Skeletal muscle satellite cell (primary cell): Measurements from ENCODE around the gene ZNF341.
"Not testable (repeated sequence)": the region's sequence is repeated elsewhere in the genome, so short reads cannot be mapped to it uniquely, and the experiment has no call there.

Experiments
- H3K27me3 ChIP-seq: 2 replicates; pipeline ENCODE4 v1.7.0; 2013; ENCODE audit warnings: low read length; ENCODE audit not compliant: control insufficient read depth, insufficient read depth
- H3K36me3 ChIP-seq: 2 replicates; pipeline ENCODE4 v1.7.0; 2013; ENCODE audit warnings: mild to moderate bottlenecking, control low read depth, low read length; ENCODE audit not compliant: insufficient read depth
- H3K4me1 ChIP-seq: 2 replicates; pipeline ENCODE4 v1.7.0; 2013; ENCODE audit warnings: low read length; ENCODE audit not compliant: control insufficient read depth, insufficient read depth
- H3K4me2 ChIP-seq: 2 replicates; pipeline ENCODE4 v1.7.0; 2013; ENCODE audit warnings: mild to moderate bottlenecking, low read length
- H3K4me3 ChIP-seq: 2 replicates; pipeline ENCODE4 v1.7.0; 2013; ENCODE audit warnings: low read length
- H3K9ac ChIP-seq: 2 replicates; pipeline ENCODE4 v1.7.0; 2013; ENCODE audit warnings: mild to moderate bottlenecking, low read depth, low read length, moderate library complexity
- H3K9me3 ChIP-seq: replicated peaks from 2 replicates; pipeline ENCODE4 v1.7.0; 2013; ENCODE audit warnings: mild to moderate bottlenecking, control low read depth, low read length

ZNF341 gene

GRCh38 chr20:33693289-33693688 lies 38.5 kb upstream of the ZNF341 start:
- Histone ChIP-seq H3K4me1 (peaks cover 8% of the 10 kb centered on the region), H3K4me3 (no peak overlapping the region)

GRCh38 chr20:33693741-33694638 lies 37.8 kb upstream of the ZNF341 start:
- peaks cover 8% of the 10 kb centered on the region for H3K4me1 ChIP-seq
- H3K27me3 ChIP-seq = no peaks in the 10 kb centered on the region
- no peak overlapping the region for H3K4me3 ChIP-seq
- no peak overlapping the region for H3K9ac ChIP-seq
- no peak overlapping the region for H3K4me2 ChIP-seq
- H3K9me3 ChIP-seq = no peaks in the 10 kb centered on the region
- no peaks in the 10 kb centered on the region for H3K36me3 ChIP-seq

More at GRCh38 chr20:33693289-33693688, 38.5 kb upstream of the ZNF341 start:
- no peak overlapping the region for H3K9ac ChIP-seq
- no peak overlapping the region for H3K4me2 ChIP-seq
- H3K36me3 ChIP-seq = no peaks in the 10 kb centered on the region
- no peaks in the 10 kb centered on the region for H3K9me3 ChIP-seq
- no peaks in the 10 kb centered on the region for H3K27me3 ChIP-seq

GRCh38 chr20:33694639-33695012 lies 37.2 kb upstream of the ZNF341 start:
- Histone ChIP-seq H3K9me3 (no peaks in the 10 kb centered on the region), H3K4me3 (no peak overlapping the region), H3K4me1 (peaks cover 8% of the 10 kb centered on the region), H3K36me3 (no peaks in the 10 kb centered on the region), H3K9ac (no peak overlapping the region), H3K4me2 (no peak overlapping the region), H3K27me3 (no peaks in the 10 kb centered on the region)

GRCh38 chr20:33696448-33696847 lies 35.3 kb upstream of the ZNF341 start:
- no peak overlapping the region for H3K4me2 ChIP-seq
- H3K4me1 ChIP-seq = peaks cover 3% of the 10 kb centered on the region
- H3K27me3 ChIP-seq = no peaks in the 10 kb centered on the region
- no peaks in the 10 kb centered on the region for H3K36me3 ChIP-seq
- H3K9me3 ChIP-seq = no peaks in the 10 kb centered on the region
- H3K4me3 ChIP-seq = no peak overlapping the region
- H3K9ac ChIP-seq = no peak overlapping the region

GRCh38 chr20:33697129-33697528 lies 34.7 kb upstream of the ZNF341 start:
- no peaks in the 10 kb centered on the region for H3K36me3 ChIP-seq
- H3K4me3 ChIP-seq = no peak overlapping the region
- H3K9me3 ChIP-seq = no peaks in the 10 kb centered on the region
- H3K4me1 ChIP-seq = peaks cover 3% of the 10 kb centered on the region
- no peak overlapping the region for H3K9ac ChIP-seq
- no peaks in the 10 kb centered on the region for H3K27me3 ChIP-seq
- no peak overlapping the region for H3K4me2 ChIP-seq

DNA sequence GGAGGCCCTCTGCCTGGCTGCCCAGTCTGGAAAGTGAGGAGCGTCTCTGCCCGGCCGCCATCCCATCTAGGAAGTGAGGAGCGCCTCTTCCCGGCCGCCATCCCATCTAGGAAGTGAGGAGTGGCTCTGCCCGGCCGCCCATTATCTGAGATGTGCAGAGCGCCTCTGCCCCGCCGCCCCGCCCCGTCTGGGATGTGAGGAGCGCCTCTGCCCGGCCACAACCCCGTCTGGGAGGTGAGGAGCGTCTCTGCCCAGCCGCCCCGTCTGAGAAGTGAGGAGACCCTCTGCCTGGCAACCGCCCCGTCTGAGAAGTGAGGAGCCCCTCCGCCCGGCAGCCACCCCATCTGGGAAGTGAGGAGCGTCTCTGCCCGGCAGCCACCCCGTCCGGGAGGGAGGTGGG lies 32.8 kb upstream of the ZNF341 start:
- H3K9me3 ChIP-seq, H3K36me3 ChIP-seq, H3K4me2 ChIP-seq, H3K9ac ChIP-seq, H3K4me3 ChIP-seq, H3K27me3 ChIP-seq, H3K4me1 ChIP-seq: not testable (repeated sequence)

- H3K9ac ChIP-seq = not testable (repeated sequence)
Observed at GRCh38 chr20:33700696-33701441, 30.9 kb upstream of the ZNF341 start.

DNA sequence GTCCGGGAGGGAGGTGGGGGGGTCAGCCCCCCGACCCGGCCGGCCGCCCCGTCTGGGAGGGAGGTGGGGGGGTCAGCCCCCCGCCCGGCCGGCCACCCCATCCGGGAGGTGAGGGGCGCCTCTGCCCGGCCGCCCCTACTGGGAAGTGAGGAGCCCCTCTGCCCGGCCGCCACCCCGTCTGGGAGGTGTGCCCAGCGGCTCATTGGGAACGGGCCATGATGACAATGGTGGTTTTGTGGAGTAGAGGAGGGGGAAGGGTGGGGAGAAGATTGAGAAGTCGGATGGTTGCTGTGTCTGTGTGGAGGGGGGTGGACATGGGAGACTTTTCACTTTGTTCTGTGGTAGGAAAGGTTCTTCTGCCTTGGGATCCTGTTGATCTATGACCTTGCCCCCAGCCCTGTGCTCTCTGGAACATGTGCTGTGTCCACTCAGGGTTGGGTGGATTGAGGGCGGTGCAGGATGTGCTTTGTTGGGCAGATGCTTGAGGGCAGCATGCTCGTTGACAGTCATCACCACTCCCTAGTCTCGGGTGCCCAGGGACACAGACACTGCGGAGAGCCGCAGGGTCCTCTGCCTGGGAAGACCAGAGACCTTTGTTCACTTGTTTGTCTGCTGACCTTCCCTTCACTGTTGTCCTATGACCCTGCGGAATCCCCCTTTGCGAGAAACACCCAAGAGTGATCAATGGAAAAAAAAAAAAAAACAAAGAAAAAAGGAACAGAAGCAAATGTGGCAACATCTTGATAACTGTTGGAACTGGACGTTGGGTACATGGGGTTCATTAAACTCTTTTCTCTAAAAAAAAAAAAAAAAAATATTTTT lies 30.0 kb upstream of the ZNF341 start:
- Histone ChIP-seq H3K4me1 (peaks cover 3% of the 10 kb centered on the region), H3K4me2 (no peak overlapping the region), H3K9ac (no peak overlapping the region), H3K27me3 (no peaks in the 10 kb centered on the region), H3K36me3 (no peaks in the 10 kb centered on the region), H3K9me3 (no peaks in the 10 kb centered on the region), H3K4me3 (no peak overlapping the region)

More at GRCh38 chr20:33700696-33701441, 30.9 kb upstream of the ZNF341 start:
- H3K4me1 ChIP-seq, H3K27me3 ChIP-seq, H3K36me3 ChIP-seq, H3K4me2 ChIP-seq, H3K4me3 ChIP-seq, H3K9me3 ChIP-seq: not testable (repeated sequence)

- H3K9me3 ChIP-seq = no peaks in the 10 kb centered on the region
- H3K4me2 ChIP-seq = no peak overlapping the region
- no peaks in the 10 kb centered on the region for H3K27me3 ChIP-seq
- H3K4me1 ChIP-seq = no peaks in the 10 kb centered on the region
- no peak overlapping the region for H3K9ac ChIP-seq
- H3K4me3 ChIP-seq = no peak overlapping the region
- peaks cover 3% of the 10 kb centered on the region for H3K36me3 ChIP-seq
Observed at GRCh38 chr20:33702861-33703260, 28.9 kb upstream of the ZNF341 start.

DNA sequence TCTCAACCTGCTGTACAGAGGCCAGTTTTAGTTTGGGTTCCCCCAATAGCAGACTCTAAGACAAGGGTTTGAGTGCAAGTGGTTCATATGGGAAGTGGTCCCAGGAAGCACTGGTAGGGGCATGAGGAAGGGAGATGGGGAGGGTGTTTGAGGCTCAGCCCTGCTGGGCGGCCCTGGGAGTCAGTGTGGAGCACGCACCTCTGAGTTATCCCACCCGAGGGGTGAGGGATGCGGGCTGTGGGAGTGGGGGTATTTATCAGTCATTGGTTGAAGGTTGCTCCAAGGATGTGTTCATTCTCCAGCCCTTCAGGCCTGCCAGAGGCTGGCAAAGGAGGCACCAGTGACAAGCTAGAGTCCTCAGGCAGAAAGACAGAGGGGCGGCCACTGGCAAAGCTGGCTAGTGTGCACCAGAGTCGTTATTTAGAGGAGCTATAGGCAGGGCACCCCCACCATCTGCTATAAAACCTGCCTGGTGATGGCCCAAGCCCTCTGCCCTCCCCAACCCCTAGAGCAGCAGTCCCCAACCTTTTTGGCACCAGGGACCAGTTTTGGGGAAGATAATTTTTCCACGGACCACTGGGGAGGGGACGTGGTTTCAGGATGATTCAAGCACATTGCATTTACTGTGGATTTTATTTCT lies 28.2 kb upstream of the ZNF341 start:
- Histone ChIP-seq H3K9me3 (no peaks in the 10 kb centered on the region), H3K4me1 (no peaks in the 10 kb centered on the region), H3K27me3 (no peaks in the 10 kb centered on the region), H3K36me3 (peaks cover 3% of the 10 kb centered on the region), H3K9ac (no peak overlapping the region), H3K4me3 (no peak overlapping the region), H3K4me2 (no peak overlapping the region)
